GM12873 (cell line): ENCODE measurements around the gene ATP6V0E1.

Experiments used
- TF ChIP-seq, protein P1 (sequence below): IDR thresholded peaks from 2 replicates; pipeline ENCODE4 v1.5.1; 2012; ENCODE audit warnings: low read depth, mild to moderate bottlenecking, moderate library complexity, low read length, control low read depth; ENCODE audit not compliant: insufficient read depth; ENCODE audit errors: missing control alignments

The ATP6V0E1 gene

DNA sequence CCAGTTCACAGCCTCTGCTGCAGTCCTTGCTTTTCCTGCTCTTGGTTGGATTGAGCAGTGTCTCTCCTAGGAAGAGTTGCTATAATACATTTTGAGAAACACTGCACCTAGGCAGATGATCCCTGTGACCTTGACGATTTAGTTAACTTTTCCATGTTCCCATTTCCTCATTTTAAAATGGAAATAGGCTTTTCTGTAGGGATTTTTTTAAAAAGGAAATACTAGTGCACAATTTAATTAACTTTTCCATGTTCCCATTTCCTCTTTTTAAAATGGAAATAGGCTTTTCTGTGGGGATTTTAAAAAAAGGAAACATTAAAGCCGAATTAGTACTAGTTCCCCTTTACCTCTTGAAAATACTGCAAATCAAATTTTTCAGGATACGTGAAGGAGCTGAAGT is 4.7 kb downstream of the ATP6V0E1 start:
- TF ChIP-seq, protein P1, sequence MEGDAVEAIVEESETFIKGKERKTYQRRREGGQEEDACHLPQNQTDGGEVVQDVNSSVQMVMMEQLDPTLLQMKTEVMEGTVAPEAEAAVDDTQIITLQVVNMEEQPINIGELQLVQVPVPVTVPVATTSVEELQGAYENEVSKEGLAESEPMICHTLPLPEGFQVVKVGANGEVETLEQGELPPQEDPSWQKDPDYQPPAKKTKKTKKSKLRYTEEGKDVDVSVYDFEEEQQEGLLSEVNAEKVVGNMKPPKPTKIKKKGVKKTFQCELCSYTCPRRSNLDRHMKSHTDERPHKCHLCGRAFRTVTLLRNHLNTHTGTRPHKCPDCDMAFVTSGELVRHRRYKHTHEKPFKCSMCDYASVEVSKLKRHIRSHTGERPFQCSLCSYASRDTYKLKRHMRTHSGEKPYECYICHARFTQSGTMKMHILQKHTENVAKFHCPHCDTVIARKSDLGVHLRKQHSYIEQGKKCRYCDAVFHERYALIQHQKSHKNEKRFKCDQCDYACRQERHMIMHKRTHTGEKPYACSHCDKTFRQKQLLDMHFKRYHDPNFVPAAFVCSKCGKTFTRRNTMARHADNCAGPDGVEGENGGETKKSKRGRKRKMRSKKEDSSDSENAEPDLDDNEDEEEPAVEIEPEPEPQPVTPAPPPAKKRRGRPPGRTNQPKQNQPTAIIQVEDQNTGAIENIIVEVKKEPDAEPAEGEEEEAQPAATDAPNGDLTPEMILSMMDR = no peak

DNA sequence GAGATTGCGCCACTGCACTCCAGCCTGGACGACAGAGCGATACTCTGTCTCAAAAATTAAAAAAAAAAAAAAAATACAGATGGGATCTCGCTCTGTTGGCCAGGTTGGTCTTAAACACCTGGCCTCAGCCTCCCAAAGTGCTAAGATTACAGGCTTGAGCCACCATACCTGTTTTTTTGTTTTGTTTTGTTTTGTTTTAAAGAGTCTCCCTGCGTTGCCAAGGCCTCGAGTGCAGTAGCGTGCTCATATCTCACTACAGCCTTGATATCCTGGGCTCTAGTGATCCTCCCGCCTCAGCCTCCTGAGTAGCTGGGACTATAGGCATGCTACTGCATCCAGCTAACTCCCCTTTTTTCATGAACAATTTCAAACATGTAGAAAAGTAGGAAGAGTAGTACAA is 7.2 kb downstream of the ATP6V0E1 start:
- TF ChIP-seq, protein P1 = no peak

GRCh38 chr5:172994405-172994804 is 10.8 kb downstream of the ATP6V0E1 start:
- TF ChIP-seq, protein P1 = no peak

- TF ChIP-seq, protein P1 = no peak
Observed at GRCh38 chr5:172999372-172999973, 15.9 kb downstream of the ATP6V0E1 start.

- TF ChIP-seq, protein P1 = no peak
Observed at GRCh38 chr5:172999974-173000373, 16.4 kb downstream of the ATP6V0E1 start.

- TF ChIP-seq, protein P1 = no peak
Observed at GRCh38 chr5:173001229-173001841, 17.8 kb downstream of the ATP6V0E1 start.

DNA sequence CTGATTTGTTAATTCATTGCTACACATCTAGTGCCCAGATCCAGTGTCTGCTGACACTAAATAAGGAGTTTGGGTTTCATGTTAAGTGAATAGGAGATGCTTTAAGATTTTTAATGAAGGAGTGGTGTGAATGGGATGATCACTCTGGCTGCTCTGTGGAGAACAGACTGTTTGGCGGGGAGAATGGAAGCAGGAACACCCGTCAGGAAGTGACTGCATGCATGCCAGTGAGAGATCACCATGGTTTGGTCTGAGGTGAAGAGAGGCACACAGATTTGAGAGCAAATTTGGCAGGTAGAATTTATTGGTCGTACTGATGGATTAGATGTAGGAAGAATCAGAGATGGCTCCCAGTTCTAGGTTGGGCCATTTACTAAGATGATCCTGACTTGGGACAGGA is 19.8 kb downstream of the ATP6V0E1 start:
- TF ChIP-seq, protein P1 = no peak
